Astrocyte (in vitro differentiated cells and primary cell): ENCODE results near the gene RALA. TPM values are rescaled to one million over a fixed set of nuclear protein-coding genes. Genes with fewer than 3 reads are reported as not detected.

Experiments used
- DNase-seq: peaks from one replicate; pipeline ENCODE4 v3.0.0-alpha.2; 2010; ENCODE audit warnings: low read depth
- FAIRE-seq: peaks from 2 replicates; lab custom pipeline; 2011; peaks lifted over from hg19 to GRCh38; lab: Jason Lieb, UNC
- H2AFZ ChIP-seq: 2 replicates; pipeline ENCODE4 v1.6.0; 2012; ENCODE audit warnings: low read depth, low read length, inconsistent platforms
- H3K27ac ChIP-seq: 2 replicates; pipeline ENCODE4 v1.5.1; 2011; ENCODE audit warnings: low read depth, low read length, inconsistent platforms
- H3K27me3 ChIP-seq: 2 replicates; pipeline ENCODE4 v1.6.0; 2011; ENCODE audit warnings: low read length, inconsistent platforms; ENCODE audit not compliant: insufficient read depth
- H3K36me3 ChIP-seq: 2 replicates; pipeline ENCODE4 v1.5.1; 2011; ENCODE audit warnings: low read length, inconsistent platforms; ENCODE audit not compliant: insufficient read depth
- H3K4me1 ChIP-seq: 2 replicates; pipeline ENCODE4 v1.5.1; 2011; ENCODE audit warnings: low read length, inconsistent platforms; ENCODE audit not compliant: insufficient read depth
- H3K4me2 ChIP-seq: 2 replicates; pipeline ENCODE4 v1.6.0; 2012; ENCODE audit warnings: low read length, inconsistent platforms
- H3K4me3 ChIP-seq: 2 replicates; pipeline ENCODE4 v1.5.1; 2011; ENCODE audit warnings: low read depth, mild to moderate bottlenecking, low read length, inconsistent platforms; ENCODE audit not compliant: insufficient read depth
- H3K79me2 ChIP-seq: 2 replicates; pipeline ENCODE4 v1.6.0; 2012; ENCODE audit warnings: mild to moderate bottlenecking, low read length, inconsistent platforms; ENCODE audit not compliant: insufficient read depth
- H3K9ac ChIP-seq: 2 replicates; pipeline ENCODE4 v1.6.0; 2012; ENCODE audit warnings: mild to moderate bottlenecking, low read length, inconsistent platforms
- H3K9me3 ChIP-seq: 2 replicates; pipeline ENCODE4 v1.5.1; 2012; ENCODE audit warnings: low read depth, mild to moderate bottlenecking, low read length, inconsistent platforms; ENCODE audit not compliant: insufficient read depth
- H4K20me1 ChIP-seq: 2 replicates; pipeline ENCODE4 v1.6.0; 2012; ENCODE audit warnings: low read length, inconsistent platforms; ENCODE audit not compliant: insufficient read depth
- H3K27ac Mint-ChIP-seq: one replicate; pipeline ENCODE4 v1.8.0; 2021; ENCODE audit warnings: mild to moderate bottlenecking, mixed read lengths; ENCODE audit not compliant: unreplicated experiment
- H3K27me3 Mint-ChIP-seq: one replicate; pipeline ENCODE4 v1.8.0; 2021; ENCODE audit warnings: low read depth, mixed read lengths; ENCODE audit not compliant: unreplicated experiment
- H3K36me3 Mint-ChIP-seq: one replicate; pipeline ENCODE4 v1.8.0; 2021; ENCODE audit warnings: low read depth, mixed read lengths; ENCODE audit not compliant: unreplicated experiment
- H3K4me1 Mint-ChIP-seq: one replicate; pipeline ENCODE4 v1.8.0; 2021; ENCODE audit warnings: low read depth, mixed read lengths; ENCODE audit not compliant: unreplicated experiment
- H3K4me3 Mint-ChIP-seq: one replicate; pipeline ENCODE4 v1.8.0; 2021; ENCODE audit warnings: mild to moderate bottlenecking, moderate library complexity, mixed read lengths; ENCODE audit not compliant: unreplicated experiment
- H3K9me3 Mint-ChIP-seq: one replicate; pipeline ENCODE4 v1.8.0; 2021; ENCODE audit warnings: mild to moderate bottlenecking, mixed read lengths; ENCODE audit not compliant: unreplicated experiment
- EZH2 ChIP-seq: IDR thresholded peaks from 2 replicates; pipeline ENCODE4 v1.6.1; 2012; ENCODE audit warnings: mild to moderate bottlenecking, low read length, inconsistent platforms; ENCODE audit not compliant: insufficient read depth
- total RNA-seq: library from RNA; stranded (reverse); gene quantifications from 2 replicates; pipeline ENCODE4 v1.2.1, GENCODE V29; 2021
- TF ChIP-seq, protein P1 (sequence below): IDR thresholded peaks from 2 replicates; pipeline ENCODE4 v1.5.1; 2011; ENCODE audit warnings: low read depth, mild to moderate bottlenecking, inconsistent platforms, low read length, moderate library complexity; ENCODE audit not compliant: insufficient read depth

Gene RALA
- total RNA-seq, 1 donor from 2014 or later: 70.2 TPM

DNA sequence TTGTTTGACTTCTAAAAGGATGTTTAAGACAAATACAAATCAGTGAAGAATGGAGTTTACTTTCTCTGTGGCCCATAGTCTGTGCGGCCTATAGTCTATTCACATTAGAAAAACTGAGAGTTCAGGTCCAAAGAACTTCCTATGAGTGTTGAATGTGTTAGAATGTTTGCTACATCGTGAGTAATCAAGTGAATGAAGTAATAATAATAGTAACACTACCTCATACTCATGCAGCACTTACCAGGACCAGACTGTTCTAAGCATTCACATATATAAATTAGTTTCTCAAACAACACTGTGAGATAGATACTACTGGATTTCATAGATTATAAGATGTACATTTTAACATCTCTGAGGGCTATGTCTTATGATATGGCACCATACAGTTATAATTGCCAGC is 70.4 kb downstream of the RALA start:
- TF ChIP-seq, protein P1, sequence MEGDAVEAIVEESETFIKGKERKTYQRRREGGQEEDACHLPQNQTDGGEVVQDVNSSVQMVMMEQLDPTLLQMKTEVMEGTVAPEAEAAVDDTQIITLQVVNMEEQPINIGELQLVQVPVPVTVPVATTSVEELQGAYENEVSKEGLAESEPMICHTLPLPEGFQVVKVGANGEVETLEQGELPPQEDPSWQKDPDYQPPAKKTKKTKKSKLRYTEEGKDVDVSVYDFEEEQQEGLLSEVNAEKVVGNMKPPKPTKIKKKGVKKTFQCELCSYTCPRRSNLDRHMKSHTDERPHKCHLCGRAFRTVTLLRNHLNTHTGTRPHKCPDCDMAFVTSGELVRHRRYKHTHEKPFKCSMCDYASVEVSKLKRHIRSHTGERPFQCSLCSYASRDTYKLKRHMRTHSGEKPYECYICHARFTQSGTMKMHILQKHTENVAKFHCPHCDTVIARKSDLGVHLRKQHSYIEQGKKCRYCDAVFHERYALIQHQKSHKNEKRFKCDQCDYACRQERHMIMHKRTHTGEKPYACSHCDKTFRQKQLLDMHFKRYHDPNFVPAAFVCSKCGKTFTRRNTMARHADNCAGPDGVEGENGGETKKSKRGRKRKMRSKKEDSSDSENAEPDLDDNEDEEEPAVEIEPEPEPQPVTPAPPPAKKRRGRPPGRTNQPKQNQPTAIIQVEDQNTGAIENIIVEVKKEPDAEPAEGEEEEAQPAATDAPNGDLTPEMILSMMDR: no peak
- no peak for TF ChIP-seq EZH2
- H3K4me1 Mint-ChIP-seq: peaks cover 8% of the 10 kb centered on the region
- DNase-seq: no peak
- no peaks in the 10 kb centered on the region for H3K9me3 Mint-ChIP-seq
- Histone ChIP-seq H3K9ac (no peak overlapping the region), H3K27me3 (no peaks in the 10 kb centered on the region), H3K27ac (no peak overlapping the region), H3K36me3 (peaks cover 35% of the 10 kb centered on the region), H3K4me1 (peaks cover 9% of the 10 kb centered on the region), H4K20me1 (peaks cover 6% of the 10 kb centered on the region), H3K9me3 (no peaks in the 10 kb centered on the region), H3K4me2 (no peak overlapping the region), H3K4me3 (no peak overlapping the region), H2AFZ (no peak overlapping the region), H3K79me2 (no peaks in the 10 kb centered on the region)
- FAIRE-seq: no peak
- no peaks in the 10 kb centered on the region for H3K27me3 Mint-ChIP-seq
- H3K36me3 Mint-ChIP-seq: peaks cover 36% of the 10 kb centered on the region
- no peak overlapping the region for H3K4me3 Mint-ChIP-seq
- H3K27ac Mint-ChIP-seq: no peak overlapping the region

DNA sequence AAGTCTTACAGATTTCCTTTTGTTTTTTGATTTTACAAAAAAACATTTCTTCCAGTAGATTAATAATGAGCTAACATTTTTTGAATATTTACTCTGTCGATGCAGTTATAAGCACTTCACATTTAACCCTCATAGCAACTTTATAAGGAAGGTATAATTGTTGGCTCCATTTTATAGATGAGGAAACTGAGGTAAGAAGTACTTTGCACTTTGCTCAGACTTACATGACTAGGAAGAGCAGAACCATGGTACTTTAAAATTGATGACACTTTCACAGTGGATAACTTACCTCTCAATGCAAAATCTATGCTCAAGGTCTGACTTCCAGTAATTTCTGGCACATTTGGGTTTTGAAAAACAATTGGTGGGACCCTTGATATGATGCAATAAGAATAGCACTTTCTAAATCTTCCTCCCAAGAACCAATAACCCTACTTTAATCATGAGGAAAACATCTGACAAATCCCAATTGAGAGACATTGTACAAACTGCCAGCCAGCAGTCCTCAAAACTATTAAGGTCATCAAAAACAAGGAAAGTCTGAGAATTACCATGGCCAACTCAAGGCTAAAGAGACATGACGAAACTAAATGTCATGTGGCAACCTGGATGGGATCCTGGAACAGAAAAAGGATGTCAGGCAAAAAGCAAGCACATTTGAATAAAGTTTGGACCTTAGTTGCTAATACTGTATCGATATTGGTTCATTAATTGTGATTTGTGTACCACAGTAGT is 72.6 kb downstream of the RALA start:
- Histone ChIP-seq H3K9me3 (no peaks in the 10 kb centered on the region), H3K4me3 (no peak overlapping the region), H3K27me3 (no peaks in the 10 kb centered on the region), H3K27ac (no peak overlapping the region), H3K79me2 (no peaks in the 10 kb centered on the region), H3K9ac (no peak overlapping the region), H3K4me1 (peaks cover 9% of the 10 kb centered on the region), H3K36me3 (peaks cover 41% of the 10 kb centered on the region), H2AFZ (no peak overlapping the region), H3K4me2 (no peak overlapping the region), H4K20me1 (peaks cover 3% of the 10 kb centered on the region)
- H3K4me3 Mint-ChIP-seq: no peak overlapping the region
- TF ChIP-seq, protein P1: no peak
- no peak for TF ChIP-seq EZH2
- no peaks in the 10 kb centered on the region for H3K9me3 Mint-ChIP-seq
- peaks cover 3% of the 10 kb centered on the region for H3K4me1 Mint-ChIP-seq
- H3K27me3 Mint-ChIP-seq: no peaks in the 10 kb centered on the region
- peaks cover 38% of the 10 kb centered on the region for H3K36me3 Mint-ChIP-seq
- FAIRE-seq (peak; percentile 66), DNase-seq (no peak)
- no peak overlapping the region for H3K27ac Mint-ChIP-seq

DNA sequence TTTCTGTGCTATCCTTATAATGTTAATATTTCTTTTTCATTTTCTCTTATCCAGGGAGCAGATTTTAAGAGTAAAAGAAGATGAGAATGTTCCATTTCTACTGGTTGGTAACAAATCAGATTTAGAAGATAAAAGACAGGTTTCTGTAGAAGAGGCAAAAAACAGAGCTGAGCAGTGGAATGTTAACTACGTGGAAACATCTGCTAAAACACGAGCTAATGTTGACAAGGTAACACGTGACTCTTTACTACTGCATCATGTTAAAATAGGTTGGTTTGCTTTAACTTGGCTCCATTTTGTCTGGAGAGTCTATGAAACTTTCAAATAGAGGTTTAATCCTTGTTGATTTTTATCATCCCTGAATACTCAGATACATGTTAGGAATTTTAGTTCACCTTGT is 73.3 kb downstream of the RALA start:
- H3K79me2 ChIP-seq: no peaks in the 10 kb centered on the region
- H3K36me3 ChIP-seq: peaks cover 41% of the 10 kb centered on the region
- TF ChIP-seq, protein P1: no peak
- no peak for TF ChIP-seq EZH2
- Mint-ChIP-seq H3K4me1 (peaks cover 3% of the 10 kb centered on the region), H3K27ac (no peak overlapping the region), H3K4me3 (no peak overlapping the region), H3K9me3 (peaks cover 1% of the 10 kb centered on the region), H3K27me3 (no peaks in the 10 kb centered on the region), H3K36me3 (peaks cover 42% of the 10 kb centered on the region)
- peaks cover 6% of the 10 kb centered on the region for H3K4me1 ChIP-seq
- no peak overlapping the region for H3K9ac ChIP-seq
- no peak overlapping the region for H3K4me3 ChIP-seq
- H2AFZ ChIP-seq: no peak overlapping the region
- no peaks in the 10 kb centered on the region for H3K9me3 ChIP-seq
- FAIRE-seq: no peak
- no peak overlapping the region for H3K4me2 ChIP-seq
- no peak for DNase-seq
- H4K20me1 ChIP-seq: peaks cover 6% of the 10 kb centered on the region
- no peak overlapping the region for H3K27ac ChIP-seq
- no peaks in the 10 kb centered on the region for H3K27me3 ChIP-seq
